ENCODE results near the gene HELQ. TPM values are rescaled to one million over a fixed set of nuclear protein-coding genes. Genes with fewer than 3 reads are reported as not detected.

Gene HELQ
- total RNA-seq, 1 donor from 2014 or later = 1.1 TPM

DNA sequence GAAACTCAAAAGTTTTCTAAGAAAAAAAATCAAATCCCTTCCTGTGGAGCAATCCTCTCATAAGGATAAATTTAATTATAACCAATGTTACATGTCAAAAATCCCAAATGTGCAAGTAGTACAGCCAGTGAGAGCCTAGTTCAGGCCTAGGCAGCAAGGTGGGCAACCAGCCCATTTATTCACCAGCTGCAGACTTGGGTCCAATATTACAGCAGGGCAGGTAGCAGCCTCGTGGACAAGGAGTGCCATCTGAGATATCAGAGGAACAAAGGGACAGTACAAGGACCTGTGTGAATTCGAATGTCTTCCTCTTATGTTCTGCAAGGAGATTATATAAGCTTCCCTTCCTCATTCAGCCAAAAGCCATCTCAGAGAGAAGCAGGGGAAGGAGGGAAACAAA, 6.6 kb downstream of the HELQ start:
- peaks cover 0 to 28% of the 10 kb centered on the region in 2 donors for H3K36me3 ChIP-seq
- TF ChIP-seq CTCF (IDR thresholded peaks at IDR 0.05) = no peak
- DNase-seq (ENCODE audit: low spot score in 2 of 2) = no peak
- no peak overlapping the region for H3K27ac ChIP-seq
- intact Hi-C loops (cut with DNase I) = no loop called here
- H3K4me1 ChIP-seq = no peaks in the 10 kb centered on the region
- no peaks in the 10 kb centered on the region for H3K9me3 ChIP-seq
- no peaks in the 10 kb centered on the region for H3K27me3 ChIP-seq
- no peak overlapping the region for H3K4me3 ChIP-seq

DNA sequence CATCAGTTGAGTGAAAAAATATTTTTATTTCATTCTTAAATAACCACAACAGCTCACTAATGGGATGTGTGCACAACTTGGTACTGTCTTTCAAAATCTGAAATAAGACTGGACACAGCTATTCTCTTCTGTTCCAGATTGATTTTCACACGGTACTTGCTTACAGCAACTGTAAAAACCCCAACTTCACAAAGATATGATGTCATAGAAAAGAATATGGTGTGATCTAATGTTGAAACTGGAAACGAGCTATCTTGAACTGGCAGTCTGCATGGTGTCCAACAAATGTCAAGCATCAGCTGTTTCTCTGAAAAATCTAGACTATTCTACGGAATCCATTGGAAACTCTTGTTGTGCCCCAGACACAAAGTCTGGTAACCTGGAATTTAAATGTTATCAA, 14.7 kb downstream of the HELQ start:
- DNase-seq (ENCODE audit: low spot score in 2 of 2) = no peak
- H3K27me3 ChIP-seq = no peaks in the 10 kb centered on the region
- H3K27ac ChIP-seq = no peak overlapping the region
- no peak for TF ChIP-seq CTCF (IDR thresholded peaks at IDR 0.05)
- peaks cover 31 to 53% of the 10 kb centered on the region in 2 donors for H3K36me3 ChIP-seq
- no peak overlapping the region for H3K4me3 ChIP-seq
- intact Hi-C loops (cut with DNase I) = no loop called here
- H3K4me1 ChIP-seq = no peaks in the 10 kb centered on the region
- H3K9me3 ChIP-seq = no peaks in the 10 kb centered on the region

DNA sequence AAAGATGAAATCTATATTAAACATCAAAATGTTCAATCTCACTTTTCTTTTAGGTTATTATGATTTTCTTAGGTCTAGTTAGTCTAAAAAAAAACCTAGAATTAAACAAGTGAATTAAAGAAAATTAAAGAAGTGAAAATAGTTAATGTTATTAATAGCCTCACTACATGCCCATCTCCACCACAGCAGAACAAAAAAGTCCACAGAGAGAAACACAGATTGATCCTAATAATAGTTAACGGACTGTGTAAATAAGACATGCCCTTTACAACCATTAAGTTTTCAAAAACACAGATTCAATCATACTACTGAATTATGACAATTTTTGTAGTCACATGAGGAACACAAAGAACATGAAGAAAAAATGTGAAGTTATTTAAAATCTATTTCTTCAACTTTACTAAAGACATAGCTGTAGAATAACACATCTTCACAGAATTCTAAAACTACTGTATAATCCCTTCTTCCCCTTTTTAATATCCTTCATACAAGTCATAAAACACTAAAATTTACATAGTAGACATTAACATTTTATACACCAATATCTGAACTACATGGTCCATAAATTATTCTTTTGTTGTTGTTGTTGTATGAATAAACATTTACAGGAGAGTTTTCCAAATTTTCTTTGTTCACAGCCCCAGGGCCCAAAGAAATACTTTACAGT, 15.3 kb downstream of the HELQ start:
- Histone ChIP-seq H3K27ac (no peak overlapping the region), H3K36me3 (peaks cover 31 to 53% of the 10 kb centered on the region in 2 donors), H3K4me3 (no peak overlapping the region), H3K27me3 (no peaks in the 10 kb centered on the region), H3K9me3 (no peaks in the 10 kb centered on the region), H3K4me1 (no peaks in the 10 kb centered on the region)
- no peak for DNase-seq (ENCODE audit: low spot score in 2 of 2)
- TF ChIP-seq CTCF (IDR thresholded peaks at IDR 0.05) = no peak
- intact Hi-C loops (cut with DNase I) = no loop called here

DNA sequence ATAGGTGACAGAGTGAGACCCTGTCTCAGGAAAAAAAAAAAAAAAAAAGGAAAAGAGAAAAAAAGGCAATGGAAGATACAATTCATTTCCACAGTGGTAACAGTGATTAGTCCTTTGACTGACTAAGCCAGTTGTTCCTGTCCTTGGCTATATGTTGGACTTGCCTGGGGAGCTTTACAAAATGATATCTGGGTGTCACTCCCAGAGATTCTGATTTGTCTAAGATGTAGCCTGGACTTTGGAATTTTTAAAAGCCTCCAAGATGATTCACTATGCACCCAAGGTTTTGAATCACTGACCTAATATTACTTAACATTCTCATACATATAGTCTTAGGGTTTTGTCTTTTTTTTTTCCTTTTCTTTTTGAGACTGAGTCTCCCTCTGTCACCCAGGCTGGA, 16.9 kb downstream of the HELQ start:
- no peaks in the 10 kb centered on the region for H3K4me1 ChIP-seq
- TF ChIP-seq CTCF (IDR thresholded peaks at IDR 0.05) = no peak
- H3K9me3 ChIP-seq = no peaks in the 10 kb centered on the region
- no peaks in the 10 kb centered on the region for H3K27me3 ChIP-seq
- peaks cover 31 to 45% of the 10 kb centered on the region in 2 donors for H3K36me3 ChIP-seq
- intact Hi-C loops (cut with DNase I) = no loop called here
- no peak overlapping the region for H3K4me3 ChIP-seq
- no peak for DNase-seq (ENCODE audit: low spot score in 2 of 2)
- no peak overlapping the region for H3K27ac ChIP-seq

DNA sequence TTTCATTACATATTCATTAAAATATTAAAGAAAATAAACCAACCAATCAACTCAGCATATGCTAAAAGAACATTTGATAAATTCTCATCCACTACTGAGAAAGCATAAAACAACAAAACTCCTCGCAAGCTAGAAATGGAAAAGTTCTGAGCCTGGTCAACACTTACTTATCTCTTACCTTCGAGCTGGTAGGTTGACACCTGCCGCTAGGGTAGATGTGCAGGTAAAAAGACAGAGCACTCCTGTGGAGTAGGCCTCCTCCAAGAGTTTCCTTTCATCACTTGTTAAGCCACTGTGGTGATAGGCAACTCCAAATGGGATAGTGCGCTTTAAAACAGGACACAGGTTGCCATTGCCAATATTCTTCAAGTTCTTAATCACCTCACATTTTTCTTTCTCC, 18.9 kb downstream of the HELQ start:
- Histone ChIP-seq H3K27ac (no peak overlapping the region), H3K27me3 (no peaks in the 10 kb centered on the region), H3K4me1 (no peaks in the 10 kb centered on the region), H3K9me3 (no peaks in the 10 kb centered on the region), H3K4me3 (no peak overlapping the region), H3K36me3 (peaks cover 18 to 39% of the 10 kb centered on the region in 2 donors)
- intact Hi-C loops (cut with DNase I) = no loop called here
- TF ChIP-seq CTCF (IDR thresholded peaks at IDR 0.05) = no peak
- DNase-seq (ENCODE audit: low spot score in 2 of 2) = no peak

- Histone ChIP-seq H3K27me3 (no peaks in the 10 kb centered on the region), H3K4me1 (no peaks in the 10 kb centered on the region)
- intact Hi-C loops (cut with DNase I) = no loop called here
These were observed 24.4 kb downstream of the HELQ start for GRCh38 chr4:83431200-83431599.

More at GRCh38 chr4:83431200-83431599, 24.4 kb downstream of the HELQ start:
- Histone ChIP-seq H3K4me3 (no peak overlapping the region), H3K36me3 (peaks cover 23 to 24% of the 10 kb centered on the region in 2 donors), H3K9me3 (no peaks in the 10 kb centered on the region), H3K27ac (no peak overlapping the region)
- DNase-seq (ENCODE audit: low spot score in 2 of 2) = no peak
- TF ChIP-seq CTCF (IDR thresholded peaks at IDR 0.05) = no peak
